ENCODE results near the gene IL10RA.
"Not testable (repeated sequence)": the region's sequence is repeated elsewhere in the genome, so short reads cannot be mapped to it uniquely, and the experiment has no call there.

IL10RA gene

GRCh38 chr11:117961896-117962295 is 24.3 kb upstream of the IL10RA start:
- DNase-seq (ENCODE audit: low read depth in 2 of 2): no peak

- no peak for DNase-seq (ENCODE audit: low read depth in 2 of 2)
Observed at GRCh38 chr11:117962826-117963225, 23.4 kb upstream of the IL10RA start.

- DNase-seq (ENCODE audit: low read depth in 2 of 2): no peak
Observed at GRCh38 chr11:117966908-117967307, 19.3 kb upstream of the IL10RA start.

GRCh38 chr11:117969160-117969991 is 16.8 kb upstream of the IL10RA start:
- DNase-seq (ENCODE audit: low read depth in 2 of 2): no peak

- peak in 1 of 2 experiments; percentile 31 for DNase-seq (ENCODE audit: low read depth in 2 of 2)
Observed at GRCh38 chr11:117970400-117971024, 15.7 kb upstream of the IL10RA start.

GRCh38 chr11:117972044-117972443 is 14.2 kb upstream of the IL10RA start:
- no peak for DNase-seq (ENCODE audit: low read depth in 2 of 2)

- DNase-seq (ENCODE audit: low read depth in 2 of 2): no peak
Observed at GRCh38 chr11:117972629-117973502, 13.3 kb upstream of the IL10RA start.

- DNase-seq (ENCODE audit: low read depth in 2 of 2): no peak
Observed at GRCh38 chr11:117973503-117973860, 12.7 kb upstream of the IL10RA start.

- no peak for DNase-seq (ENCODE audit: low read depth in 2 of 2)
Observed at GRCh38 chr11:117976445-117976844, 9.7 kb upstream of the IL10RA start.

GRCh38 chr11:117977029-117977428 is 9.2 kb upstream of the IL10RA start:
- no peak for DNase-seq (ENCODE audit: low read depth in 2 of 2)

- DNase-seq (ENCODE audit: low read depth in 2 of 2): not testable (repeated sequence)
Observed at GRCh38 chr11:117977612-117978264, 8.5 kb upstream of the IL10RA start.

GRCh38 chr11:117978291-117978910 is 7.8 kb upstream of the IL10RA start:
- DNase-seq (ENCODE audit: low read depth in 2 of 2): not testable (repeated sequence)

- no peak for DNase-seq (ENCODE audit: low read depth in 2 of 2)
Observed at GRCh38 chr11:117978991-117979390, 7.2 kb upstream of the IL10RA start.

- no peak for DNase-seq (ENCODE audit: low read depth in 2 of 2)
Observed at GRCh38 chr11:117979481-117980211, 6.5 kb upstream of the IL10RA start.

GRCh38 chr11:117980280-117980679 is 5.9 kb upstream of the IL10RA start:
- no peak for DNase-seq (ENCODE audit: low read depth in 2 of 2)

- DNase-seq (ENCODE audit: low read depth in 2 of 2): no peak
Observed at GRCh38 chr11:117980720-117981119, 5.5 kb upstream of the IL10RA start.

- DNase-seq (ENCODE audit: low read depth in 2 of 2): no peak
Observed at GRCh38 chr11:117983163-117983475, 3.1 kb upstream of the IL10RA start.

GRCh38 chr11:117984476-117984875 is 1.7 kb upstream of the IL10RA start:
- no peak for DNase-seq (ENCODE audit: low read depth in 2 of 2)

- DNase-seq (ENCODE audit: low read depth in 2 of 2): peak; percentile 57 to 61
Observed at GRCh38 chr11:117986981-117987574, 884 bp downstream of the IL10RA start.

- DNase-seq (ENCODE audit: low read depth in 2 of 2): no peak
Observed at GRCh38 chr11:117989351-117990102, 3.3 kb downstream of the IL10RA start.
